ENCODE data around the gene CARD11. TPM values are rescaled to one million over a fixed set of nuclear protein-coding genes. Genes with fewer than 3 reads are reported as not detected.

Gene CARD11
- total RNA-seq, 1 donor, result not detected

GRCh38 chr7:2886391-2886790 is 157.3 kb downstream of the CARD11 start:
- H3K4me3 ChIP-seq (ENCODE audit: low read depth, low read length), result no peak overlapping the region
- no peak for TF ChIP-seq CTCF (IDR thresholded peaks at IDR 0.05; ENCODE audit: insufficient read depth, low read depth, low read length)
- DNase-seq (ENCODE audit: low read depth), result no peak

- no peak overlapping the region for H3K4me3 ChIP-seq (ENCODE audit: low read depth, low read length)
- no peak for TF ChIP-seq CTCF (IDR thresholded peaks at IDR 0.05; ENCODE audit: insufficient read depth, low read depth, low read length)
- no peak for DNase-seq (ENCODE audit: low read depth)
Measured at GRCh38 chr7:2884161-2884560, 159.5 kb downstream of the CARD11 start.

- DNase-seq (ENCODE audit: low read depth), result no peak
- TF ChIP-seq CTCF (IDR thresholded peaks at IDR 0.05; ENCODE audit: insufficient read depth, low read depth, low read length), result no peak
Measured at GRCh38 chr7:2883101-2883500, 160.6 kb downstream of the CARD11 start.

GRCh38 chr7:2882111-2882510 is 161.6 kb downstream of the CARD11 start:
- no peak for TF ChIP-seq CTCF (IDR thresholded peaks at IDR 0.05; ENCODE audit: insufficient read depth, low read depth, low read length)
- DNase-seq (ENCODE audit: low read depth), result no peak
- H3K4me3 ChIP-seq (ENCODE audit: low read depth, low read length), result no peak overlapping the region

More at GRCh38 chr7:2883101-2883500, 160.6 kb downstream of the CARD11 start:
- no peak overlapping the region for H3K4me3 ChIP-seq (ENCODE audit: low read depth, low read length)

- TF ChIP-seq CTCF (IDR thresholded peaks at IDR 0.05; ENCODE audit: insufficient read depth, low read depth, low read length), result no peak
- no peak for DNase-seq (ENCODE audit: low read depth)
- no peak overlapping the region for H3K4me3 ChIP-seq (ENCODE audit: low read depth, low read length)
Measured at GRCh38 chr7:2880874-2881533, 162.7 kb downstream of the CARD11 start.

- H3K4me3 ChIP-seq (ENCODE audit: low read depth, low read length), result no peak overlapping the region
- TF ChIP-seq CTCF (IDR thresholded peaks at IDR 0.05; ENCODE audit: insufficient read depth, low read depth, low read length), result no peak
- no peak for DNase-seq (ENCODE audit: low read depth)
Measured at GRCh38 chr7:2880051-2880450, 163.6 kb downstream of the CARD11 start.

- DNase-seq (ENCODE audit: low read depth), result no peak
- no peak for TF ChIP-seq CTCF (IDR thresholded peaks at IDR 0.05; ENCODE audit: insufficient read depth, low read depth, low read length)
- H3K4me3 ChIP-seq (ENCODE audit: low read depth, low read length), result no peak overlapping the region
Measured at GRCh38 chr7:2879354-2879753, 164.3 kb downstream of the CARD11 start.
